KMS-11 (cell line): ENCODE data around the gene PLXNA2.

Experiments
- H2AFZ ChIP-seq: fragments of 200-600 bp; sonication (generic); 2 replicates; pipeline ENCODE4 v1.6.1; 2016; ENCODE audit warnings: antibody characterized with exemption, mixed run types, low read depth
- H3K27ac ChIP-seq: fragments of 200-600 bp; sonication (generic); 2 replicates; pipeline ENCODE4 v1.6.1; 2016; ENCODE audit warnings: mild to moderate bottlenecking, mixed run types
- H3K27me3 ChIP-seq: fragments of 200-600 bp; sonication (generic); 2 replicates; pipeline ENCODE4 v1.6.1; 2017; ENCODE audit warnings: mild to moderate bottlenecking, low read depth, mixed run types, moderate library complexity; ENCODE audit not compliant: insufficient read depth
- H3K36me3 ChIP-seq: fragments of 200-600 bp; sonication (generic); 2 replicates; pipeline ENCODE4 v1.6.1; 2017; ENCODE audit warnings: mild to moderate bottlenecking, mixed run types; ENCODE audit not compliant: insufficient read depth
- H3K4me1 ChIP-seq: fragments of 200-600 bp; sonication (generic); 2 replicates; pipeline ENCODE4 v1.6.1; 2016; ENCODE audit warnings: mild to moderate bottlenecking, low read depth, mixed run types; ENCODE audit not compliant: poor library complexity, severe bottlenecking
- H3K4me2 ChIP-seq: fragments of 200-600 bp; sonication (generic); 2 replicates; pipeline ENCODE4 v1.7.0; 2016; ENCODE audit warnings: mild to moderate bottlenecking, mixed run types
- H3K4me3 ChIP-seq: fragments of 200-600 bp; sonication (generic); IDR thresholded peaks from 2 replicates; pipeline ENCODE4 v1.6.1; 2017; ENCODE audit warnings: low read depth, low read length, mixed read lengths; ENCODE audit not compliant: insufficient read depth
- H3K79me2 ChIP-seq: fragments of 200-600 bp; sonication (generic); 2 replicates; pipeline ENCODE4 v1.6.1; 2016; ENCODE audit warnings: low read depth, mixed run types; ENCODE audit not compliant: insufficient read depth
- H3K9ac ChIP-seq: fragments of 200-600 bp; sonication (generic); 2 replicates; pipeline ENCODE4 v1.6.1; 2016; ENCODE audit warnings: mild to moderate bottlenecking, mixed run types
- H4K20me1 ChIP-seq: fragments of 200-600 bp; sonication (generic); 2 replicates; pipeline ENCODE4 v1.6.1; 2016; ENCODE audit warnings: mild to moderate bottlenecking, mixed run types; ENCODE audit not compliant: insufficient read depth
- TF ChIP-seq, protein P1 (sequence below): fragments of 200-600 bp; sonication (generic); conservative IDR thresholded peaks from 2 replicates; pipeline ENCODE4 v1.6.1; 2017; ENCODE audit warnings: low read depth, mild to moderate bottlenecking, antibody characterized with exemption, low read length, moderate library complexity, mixed read lengths

PLXNA2 gene

GRCh38 chr1:208078752-208079151 lies 165.4 kb downstream of the PLXNA2 start:
- no peaks in the 10 kb centered on the region for H3K27me3 ChIP-seq
- TF ChIP-seq, protein P1, sequence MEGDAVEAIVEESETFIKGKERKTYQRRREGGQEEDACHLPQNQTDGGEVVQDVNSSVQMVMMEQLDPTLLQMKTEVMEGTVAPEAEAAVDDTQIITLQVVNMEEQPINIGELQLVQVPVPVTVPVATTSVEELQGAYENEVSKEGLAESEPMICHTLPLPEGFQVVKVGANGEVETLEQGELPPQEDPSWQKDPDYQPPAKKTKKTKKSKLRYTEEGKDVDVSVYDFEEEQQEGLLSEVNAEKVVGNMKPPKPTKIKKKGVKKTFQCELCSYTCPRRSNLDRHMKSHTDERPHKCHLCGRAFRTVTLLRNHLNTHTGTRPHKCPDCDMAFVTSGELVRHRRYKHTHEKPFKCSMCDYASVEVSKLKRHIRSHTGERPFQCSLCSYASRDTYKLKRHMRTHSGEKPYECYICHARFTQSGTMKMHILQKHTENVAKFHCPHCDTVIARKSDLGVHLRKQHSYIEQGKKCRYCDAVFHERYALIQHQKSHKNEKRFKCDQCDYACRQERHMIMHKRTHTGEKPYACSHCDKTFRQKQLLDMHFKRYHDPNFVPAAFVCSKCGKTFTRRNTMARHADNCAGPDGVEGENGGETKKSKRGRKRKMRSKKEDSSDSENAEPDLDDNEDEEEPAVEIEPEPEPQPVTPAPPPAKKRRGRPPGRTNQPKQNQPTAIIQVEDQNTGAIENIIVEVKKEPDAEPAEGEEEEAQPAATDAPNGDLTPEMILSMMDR: no peak

DNA sequence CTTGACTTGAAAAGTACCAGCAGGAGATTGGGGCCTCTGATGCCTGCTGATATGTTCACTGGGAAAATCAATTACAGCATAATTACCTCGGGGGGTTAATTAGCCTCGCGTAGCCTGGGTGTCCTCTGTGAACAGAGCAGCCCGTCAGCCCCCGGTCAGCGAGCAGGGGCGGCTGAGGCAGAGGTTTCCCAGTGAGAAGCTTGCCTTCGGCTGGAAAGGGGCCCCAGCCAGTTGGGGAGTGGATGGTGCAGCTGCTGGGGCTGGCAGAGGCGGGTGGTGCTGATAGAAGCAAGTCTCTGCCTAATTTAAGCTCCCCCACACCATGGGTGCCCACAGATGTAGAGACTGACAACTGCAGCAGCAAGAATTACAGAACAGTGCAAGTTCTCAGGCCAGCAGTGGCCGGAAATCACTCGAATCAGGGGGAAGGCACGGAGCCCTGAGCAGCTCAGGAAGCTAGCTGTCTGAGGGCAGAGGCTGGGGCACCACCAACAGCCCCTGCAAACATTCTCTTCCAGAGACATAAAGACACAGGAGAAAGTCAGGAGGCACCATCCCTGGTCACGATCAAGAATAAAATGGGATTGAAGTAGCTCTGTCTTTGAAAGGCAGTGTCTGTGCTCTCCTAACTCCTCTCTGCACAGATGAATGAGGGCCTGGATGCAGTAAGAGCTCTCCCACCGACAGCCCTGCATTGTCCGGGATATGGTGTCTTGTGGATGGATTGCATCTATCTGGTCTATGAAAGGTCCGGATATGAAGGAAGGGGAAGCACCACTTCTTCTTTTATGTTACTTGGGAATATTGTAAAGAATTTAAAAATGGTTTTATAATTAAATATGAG lies 166.7 kb downstream of the PLXNA2 start:
- no peak overlapping the region for H3K27ac ChIP-seq
- no peak overlapping the region for H2AFZ ChIP-seq
- no peaks in the 10 kb centered on the region for H3K27me3 ChIP-seq
- TF ChIP-seq, protein P1: no peak
- no peaks in the 10 kb centered on the region for H3K4me1 ChIP-seq
- H3K79me2 ChIP-seq: no peaks in the 10 kb centered on the region
- H3K36me3 ChIP-seq: no peaks in the 10 kb centered on the region
- H3K4me3 ChIP-seq: no peak overlapping the region
- no peak overlapping the region for H3K4me2 ChIP-seq
- no peaks in the 10 kb centered on the region for H4K20me1 ChIP-seq
- no peak overlapping the region for H3K9ac ChIP-seq

More at GRCh38 chr1:208078752-208079151, 165.4 kb downstream of the PLXNA2 start:
- H4K20me1 ChIP-seq: no peaks in the 10 kb centered on the region
- H3K4me3 ChIP-seq: no peak overlapping the region
- no peaks in the 10 kb centered on the region for H3K79me2 ChIP-seq
- H3K4me1 ChIP-seq: no peaks in the 10 kb centered on the region
- no peak overlapping the region for H3K9ac ChIP-seq
- H3K27ac ChIP-seq: no peak overlapping the region
- H2AFZ ChIP-seq: no peak overlapping the region
- H3K36me3 ChIP-seq: no peaks in the 10 kb centered on the region
- H3K4me2 ChIP-seq: no peak overlapping the region

DNA sequence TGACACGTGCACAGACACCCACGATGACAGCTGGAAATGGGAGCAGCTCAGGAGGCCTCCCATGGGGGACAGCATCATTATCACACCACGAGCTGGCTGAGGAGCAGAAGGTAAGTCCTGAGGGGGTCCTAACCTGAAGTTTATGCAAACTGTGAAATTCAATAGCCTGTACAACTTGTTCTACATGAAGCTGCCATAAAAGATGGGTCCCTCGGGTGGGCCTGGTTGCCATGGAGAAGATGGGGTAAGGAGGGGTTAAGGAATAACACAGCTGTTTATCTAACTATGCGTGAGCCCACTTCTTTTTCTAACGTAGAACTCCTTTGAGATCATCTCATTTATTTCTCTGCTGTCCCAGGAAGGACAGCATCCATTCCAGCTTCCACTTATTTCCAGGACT lies 169.8 kb downstream of the PLXNA2 start:
- H4K20me1 ChIP-seq: no peaks in the 10 kb centered on the region
- no peak overlapping the region for H2AFZ ChIP-seq
- no peak overlapping the region for H3K9ac ChIP-seq
- H3K4me3 ChIP-seq: no peak overlapping the region
- no peaks in the 10 kb centered on the region for H3K36me3 ChIP-seq
- H3K4me1 ChIP-seq: no peaks in the 10 kb centered on the region
- H3K27me3 ChIP-seq: no peaks in the 10 kb centered on the region
- TF ChIP-seq, protein P1: no peak
- no peak overlapping the region for H3K4me2 ChIP-seq
- no peak overlapping the region for H3K27ac ChIP-seq
- H3K79me2 ChIP-seq: no peaks in the 10 kb centered on the region

GRCh38 chr1:208071435-208072031 lies 172.7 kb downstream of the PLXNA2 start:
- Histone ChIP-seq H3K36me3 (no peaks in the 10 kb centered on the region), H3K4me3 (no peak overlapping the region), H3K79me2 (no peaks in the 10 kb centered on the region), H3K4me2 (no peak overlapping the region), H3K9ac (no peak overlapping the region), H3K27ac (no peak overlapping the region), H4K20me1 (no peaks in the 10 kb centered on the region), H3K4me1 (no peaks in the 10 kb centered on the region), H3K27me3 (no peaks in the 10 kb centered on the region), H2AFZ (no peak overlapping the region)
- TF ChIP-seq, protein P1: no peak
